GM18505 (cell line): Measurements from ENCODE around the gene C2orf78.

ENCODE experiments used
- ATAC-seq: cut with Tn5 transposase; IDR thresholded peaks from one replicate; pipeline ENCODE4 v1.9.1; 2021; ENCODE audit not compliant: unreplicated experiment
- POLR2A ChIP-seq: IDR thresholded peaks from 4 replicates; pipeline ENCODE4 v1.6.1; 2011; ENCODE audit warnings: borderline replicate concordance; ENCODE audit not compliant: insufficient read depth, insufficient read length; ENCODE audit errors: extremely low read depth

C2orf78 gene

DNA sequence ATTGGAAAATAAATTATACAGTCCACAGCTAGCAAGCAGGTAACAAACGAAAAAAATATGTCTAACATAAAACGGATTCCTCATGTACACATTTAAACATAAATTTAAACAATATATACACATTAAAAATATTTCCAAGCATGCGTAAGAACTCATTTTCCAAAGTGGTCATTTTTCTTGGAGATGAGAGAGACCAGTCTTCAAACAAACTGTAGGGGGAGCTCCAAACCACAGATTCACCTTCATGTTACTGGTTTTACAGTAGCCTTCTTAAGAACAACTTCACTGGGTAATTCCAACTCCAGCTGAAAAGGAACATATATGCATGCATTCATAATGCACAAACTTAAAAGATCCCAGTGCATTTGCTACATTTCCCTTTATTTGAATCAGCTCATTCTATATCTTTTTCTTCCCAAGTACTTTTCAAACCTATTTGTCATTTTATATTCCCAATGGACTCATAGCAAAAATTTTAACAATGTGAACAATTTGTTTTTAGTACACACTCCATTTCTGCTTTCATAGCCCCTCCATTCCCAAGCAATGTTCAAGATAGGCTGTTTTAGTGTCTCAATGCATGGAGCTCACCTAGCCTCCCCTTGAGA is 40.0 kb downstream of the C2orf78 start:
- TF ChIP-seq POLR2A: no peak
- ATAC-seq: no peak

DNA sequence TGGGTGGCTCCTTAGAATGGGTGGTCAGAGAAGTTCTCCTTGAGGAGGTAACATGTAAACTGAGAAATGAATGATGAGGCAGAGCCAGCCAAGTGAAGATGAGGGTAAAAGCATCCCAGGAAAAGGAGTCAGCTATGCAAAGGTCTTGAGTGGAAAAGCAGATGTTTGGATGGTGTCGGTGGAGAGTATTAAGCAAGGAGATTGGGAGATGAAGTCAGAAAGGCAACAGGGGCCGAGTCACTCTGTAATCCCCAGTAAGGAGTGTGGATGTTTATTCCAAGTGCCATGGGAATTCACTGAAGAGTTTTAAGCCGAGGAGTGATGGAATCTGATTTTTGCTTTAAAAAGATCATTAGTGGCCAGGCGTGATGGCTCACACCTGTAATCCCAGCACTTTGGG is 41.4 kb downstream of the C2orf78 start:
- ATAC-seq: no peak

DNA sequence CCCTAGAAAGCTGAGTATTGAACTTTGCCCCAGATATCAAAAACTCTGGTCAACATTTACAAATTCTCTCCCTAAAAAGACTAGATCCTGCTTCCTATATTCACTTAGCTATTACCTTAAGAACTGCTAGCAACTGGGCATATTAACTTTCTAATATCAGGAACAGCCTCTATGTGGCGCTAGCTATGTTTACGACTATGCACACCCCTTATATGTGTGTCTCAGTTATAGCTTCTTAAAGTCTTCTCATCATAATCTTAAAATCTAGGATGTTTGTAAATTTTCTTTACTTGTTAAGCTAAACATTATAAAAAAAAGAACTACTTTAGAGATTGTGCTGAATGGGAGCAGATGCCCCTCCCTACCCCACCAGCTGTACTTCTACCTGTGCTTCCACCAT is 43.0 kb downstream of the C2orf78 start:
- ATAC-seq: no peak
- TF ChIP-seq POLR2A: no peak

More for the DNA sequence above, 41.4 kb downstream of the C2orf78 start:
- TF ChIP-seq POLR2A: no peak

DNA sequence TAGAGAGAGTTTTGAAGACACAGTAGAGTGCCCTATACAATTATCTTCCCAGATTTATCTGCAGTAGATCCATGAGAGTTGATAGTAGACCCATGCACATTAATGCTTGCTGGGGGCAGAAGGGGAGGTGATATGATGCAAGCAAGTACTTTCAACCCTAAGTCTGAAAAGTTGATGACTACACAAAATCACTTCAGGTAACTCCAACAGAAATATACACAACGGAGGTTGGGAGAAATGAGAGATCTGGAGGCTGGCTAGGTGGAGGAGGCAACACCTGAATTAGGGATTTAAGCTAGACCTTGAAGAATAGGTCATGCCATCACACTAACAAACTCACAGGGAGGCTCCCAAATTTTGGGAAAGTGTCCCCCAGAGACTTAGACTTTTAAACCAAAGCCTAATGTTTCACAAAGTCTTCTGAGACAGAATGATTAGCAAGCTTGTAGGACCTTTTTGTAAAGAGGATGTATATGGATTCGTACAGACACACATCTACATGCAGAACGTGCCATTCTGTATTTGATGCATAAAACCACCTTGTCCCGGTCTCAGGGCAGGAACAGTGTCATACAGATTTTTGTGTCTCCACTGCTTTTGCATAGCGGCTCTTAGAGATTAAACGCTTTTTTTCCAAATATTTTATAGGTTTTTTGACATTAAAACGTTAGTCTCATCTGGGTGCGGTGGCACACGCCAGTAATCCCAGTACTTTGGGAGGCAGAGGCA is 43.8 kb downstream of the C2orf78 start:
- no peak for ATAC-seq
- no peak for TF ChIP-seq POLR2A

DNA sequence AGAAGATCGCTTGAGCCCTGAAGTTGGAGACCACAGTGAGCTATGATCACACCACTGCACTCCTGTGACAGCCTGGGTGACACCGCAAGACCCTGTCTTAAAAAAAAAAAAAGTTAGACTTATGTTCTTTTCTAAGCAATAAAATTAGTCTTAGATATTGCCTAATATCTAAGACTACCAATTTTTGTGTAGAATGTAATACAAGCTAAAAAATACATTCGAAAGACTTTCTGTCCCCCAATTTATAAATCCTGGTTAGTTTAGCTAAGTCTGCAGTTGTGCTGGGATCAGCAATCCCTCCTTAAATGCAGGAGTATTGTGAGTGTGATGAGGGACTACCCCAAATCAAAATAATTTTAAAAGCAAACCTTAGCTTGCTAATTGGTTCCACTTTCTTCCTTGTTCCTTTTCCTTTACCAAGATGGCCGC is 44.4 kb downstream of the C2orf78 start:
- no peak for ATAC-seq

DNA sequence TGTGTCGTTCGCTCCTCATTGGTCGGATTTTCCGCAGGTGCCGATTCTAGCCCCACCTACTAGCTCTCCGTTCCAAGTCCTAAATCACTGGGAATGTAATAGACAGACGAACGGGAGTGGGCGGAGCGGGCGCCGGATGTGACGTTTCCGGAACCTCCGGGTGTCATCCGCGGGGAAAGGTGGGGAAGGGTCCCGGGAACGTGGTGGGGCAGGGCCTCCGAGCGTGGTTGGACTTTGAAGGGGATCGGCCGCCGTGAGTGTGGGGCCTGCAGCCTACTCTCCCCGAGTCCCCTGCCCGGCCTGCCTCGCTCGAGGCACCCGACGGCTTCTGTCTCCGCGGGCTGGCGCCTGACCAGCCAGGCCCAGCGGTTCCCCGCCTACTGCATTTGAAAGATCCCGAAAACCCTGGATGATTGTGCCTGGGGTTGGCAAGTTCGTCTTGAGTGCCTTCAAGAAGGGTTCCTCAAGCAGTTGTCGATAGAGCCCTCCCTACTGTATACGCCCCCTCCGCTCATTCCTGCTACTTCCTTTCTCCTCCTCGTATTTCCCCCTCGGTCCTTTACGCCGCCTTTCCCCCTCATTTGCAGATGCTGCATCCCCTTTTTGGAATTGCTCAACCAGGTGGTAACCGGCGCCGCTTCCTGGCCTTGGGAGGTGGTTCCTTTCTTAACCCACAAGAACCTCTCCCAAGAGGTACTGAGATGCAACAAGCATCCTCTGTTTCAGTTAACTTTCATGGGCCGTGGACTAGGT is 45.0 kb downstream of the C2orf78 start, which contains the start of gene STAMBP:
STAMBP (plus strand) TSS at position 144 of the 753 bp plus-strand sequence. CDS start 1,896 bp downstream, outside the sequence.
- ATAC-seq: peak; percentile 86
- peak; percentile 78 for TF ChIP-seq POLR2A

More for the DNA sequence above, 44.4 kb downstream of the C2orf78 start:
- no peak for TF ChIP-seq POLR2A

DNA sequence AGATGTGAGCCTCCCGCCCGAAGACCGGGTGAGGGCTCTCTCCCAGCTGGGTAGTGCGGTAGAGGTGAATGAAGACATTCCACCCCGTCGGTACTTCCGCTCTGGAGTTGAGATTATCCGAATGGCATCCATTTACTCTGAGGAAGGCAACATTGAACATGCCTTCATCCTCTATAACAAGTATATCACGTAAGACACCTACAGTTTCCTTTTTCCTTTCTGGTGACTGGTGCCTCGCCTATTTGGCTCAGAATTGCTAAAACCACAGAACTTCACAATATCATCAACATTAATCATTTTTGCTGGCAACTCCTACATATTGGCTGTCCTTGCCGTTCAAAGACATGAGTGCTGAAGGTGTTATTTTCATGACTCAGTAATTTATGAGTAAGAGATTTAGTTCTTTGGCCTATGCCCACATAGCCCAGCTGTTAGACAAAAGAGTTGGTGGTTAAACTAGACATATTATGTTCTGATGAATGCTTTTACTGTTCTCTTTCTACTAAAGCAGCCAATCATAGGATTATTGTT is 47.0 kb downstream of the C2orf78 start:
- ATAC-seq: no peak
- no peak for TF ChIP-seq POLR2A

DNA sequence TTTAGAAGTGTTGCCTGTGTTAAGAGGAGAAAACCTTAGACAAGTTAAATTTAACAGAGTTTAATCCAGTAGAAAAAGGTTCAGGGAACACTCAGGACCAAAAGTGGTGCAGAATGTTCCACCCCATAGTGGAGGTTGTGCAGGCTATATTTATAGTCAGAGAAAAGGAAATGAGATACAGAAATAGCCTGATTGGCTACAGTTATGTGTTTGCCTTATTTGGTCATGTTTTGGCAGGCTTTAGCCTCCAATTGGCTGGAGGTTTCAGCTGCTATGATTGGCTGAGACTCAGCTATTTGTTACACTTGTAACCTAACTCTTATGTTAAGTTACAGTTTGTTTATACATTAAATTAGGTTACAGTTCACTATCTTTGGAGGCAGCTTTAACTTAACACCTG is 48.9 kb downstream of the C2orf78 start:
- no peak for TF ChIP-seq POLR2A
- no peak for ATAC-seq

DNA sequence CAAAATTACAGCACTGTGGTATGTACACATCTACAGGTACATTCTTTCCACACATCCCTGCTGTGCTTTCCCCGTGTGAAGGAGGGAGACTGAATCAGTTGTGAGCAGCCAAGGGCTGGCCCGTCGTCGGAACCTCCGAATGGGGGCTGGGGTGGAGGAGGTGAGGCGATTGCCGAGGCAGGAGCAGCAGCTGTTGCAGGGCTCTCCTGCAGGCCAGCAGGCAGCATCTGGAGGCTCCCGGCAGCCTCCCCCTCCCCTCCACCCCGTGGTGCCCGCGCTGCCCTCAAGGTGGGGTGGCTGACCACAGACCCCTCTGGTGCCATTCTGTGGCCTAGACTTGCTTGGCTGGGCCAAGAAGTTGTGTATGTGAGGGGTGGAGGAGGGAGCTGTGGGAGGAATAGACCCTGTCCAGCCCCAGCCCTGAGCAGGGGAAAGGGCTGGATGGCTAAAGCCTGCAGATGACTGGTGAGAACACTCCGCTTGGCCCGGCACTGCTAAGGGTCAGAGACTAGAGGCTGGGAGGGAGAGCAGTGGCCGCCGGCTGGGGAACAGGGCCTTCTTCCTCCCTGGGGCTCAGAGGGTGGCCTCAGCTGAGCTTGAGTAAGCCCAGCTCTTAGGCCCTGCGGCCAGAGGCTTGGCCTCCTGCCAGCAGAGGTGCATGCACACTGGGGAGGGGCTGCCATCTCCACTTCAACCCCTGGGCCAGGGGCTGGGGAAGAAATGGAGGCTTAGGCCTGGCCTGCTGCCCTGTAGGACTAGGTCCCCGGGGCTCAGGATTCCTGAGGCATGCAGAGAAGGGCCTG is 52.4 kb downstream of the C2orf78 start:
- no peak for TF ChIP-seq POLR2A
- no peak for ATAC-seq

DNA sequence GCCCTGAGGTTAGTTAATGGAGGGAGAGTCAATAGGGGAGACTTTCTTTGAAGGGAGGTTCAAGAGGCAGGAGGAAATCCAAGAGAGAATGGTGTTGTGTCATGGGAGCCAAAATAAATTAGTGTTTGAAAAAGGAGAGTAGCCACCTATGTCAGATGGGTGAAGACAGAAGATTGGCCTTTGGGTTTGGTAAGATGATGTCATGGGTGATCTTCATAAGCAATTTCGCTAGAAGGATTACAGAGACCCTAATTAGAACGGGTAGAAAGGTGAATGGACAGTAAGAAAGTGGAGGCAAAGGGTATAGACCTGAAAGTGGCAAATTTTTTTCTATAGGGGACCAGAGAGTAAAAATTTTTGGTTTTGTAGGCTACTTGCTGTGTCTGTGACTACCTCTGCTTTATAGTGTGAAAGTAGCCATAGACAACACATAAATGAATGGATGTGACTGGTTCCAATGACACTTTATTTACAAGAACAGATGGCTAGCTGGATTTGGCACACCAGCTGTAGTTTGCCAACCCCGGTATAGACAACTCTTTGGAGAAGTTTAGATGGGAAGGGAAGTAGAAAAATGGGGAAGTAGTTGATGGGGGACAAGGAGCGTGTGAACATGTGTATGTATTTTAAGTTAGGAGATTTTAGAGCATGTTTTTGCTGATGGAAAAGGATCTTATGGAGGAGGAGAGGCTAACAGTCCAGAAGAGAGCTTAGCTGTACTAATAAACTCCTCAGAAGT is 54.0 kb downstream of the C2orf78 start:
- ATAC-seq: no peak
- no peak for TF ChIP-seq POLR2A

DNA sequence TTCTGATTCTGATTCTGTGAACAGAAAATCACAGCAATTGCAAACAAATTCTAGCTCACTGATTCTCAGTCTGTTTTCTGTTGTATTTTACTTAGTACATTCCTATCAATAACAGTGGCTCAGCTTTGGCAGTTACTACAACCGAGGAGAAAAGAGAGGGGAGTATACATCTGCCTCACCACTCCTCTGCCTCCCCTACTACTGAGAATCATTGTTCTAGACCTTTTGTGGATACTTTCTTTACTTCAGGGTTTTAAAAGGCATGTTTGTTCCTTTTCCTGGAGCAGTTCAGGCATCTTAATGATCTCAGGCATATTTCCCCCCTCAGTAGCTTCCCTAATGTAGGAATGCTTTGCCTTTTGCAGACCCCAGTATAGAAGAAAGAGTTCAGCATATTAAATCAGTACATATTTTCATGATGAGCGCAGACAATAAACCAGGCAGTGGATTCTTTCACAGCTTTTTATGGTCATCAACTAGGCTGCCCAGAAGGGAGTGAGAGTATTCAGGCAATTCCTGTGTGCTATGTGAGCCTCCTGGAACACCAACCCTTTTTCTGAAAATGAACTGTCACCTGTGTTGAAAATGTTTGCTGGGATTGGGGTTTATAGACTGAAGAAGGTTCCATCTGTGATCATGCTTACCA is 55.0 kb downstream of the C2orf78 start:
- ATAC-seq: no peak
- no peak for TF ChIP-seq POLR2A

DNA sequence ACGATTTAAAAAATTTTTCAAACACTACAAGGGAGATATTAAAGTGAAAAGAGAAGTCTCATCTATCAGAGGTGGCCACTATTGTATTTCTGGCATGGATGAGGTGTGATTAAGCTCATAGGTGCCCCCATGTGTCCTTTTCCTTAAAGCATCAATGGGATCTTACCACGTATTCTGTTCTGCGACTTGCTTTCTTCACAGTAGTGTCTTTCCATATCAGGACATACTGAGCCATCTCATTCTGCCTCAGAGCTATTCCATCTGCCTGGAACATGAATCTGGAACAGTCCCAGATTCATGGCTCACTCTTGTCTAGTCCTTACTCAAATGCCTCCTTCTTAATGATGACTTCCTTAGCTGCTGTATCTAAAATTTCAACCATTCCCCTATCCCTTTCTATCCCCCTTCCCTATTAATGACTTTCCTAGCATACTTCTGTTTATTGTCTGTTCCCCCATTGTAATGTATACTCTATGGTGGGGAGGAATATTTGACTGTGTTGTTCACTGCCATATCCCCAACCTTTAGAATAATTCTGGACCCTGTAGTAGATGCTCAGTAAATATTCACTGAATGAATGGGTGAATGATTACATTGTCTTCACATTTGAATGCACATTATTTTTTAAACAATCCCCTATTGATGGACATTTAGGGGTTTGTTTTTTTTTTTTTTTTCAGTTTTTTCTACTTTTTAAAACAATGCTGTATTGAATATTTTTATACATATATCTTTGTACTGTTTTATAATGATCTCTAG is 55.8 kb downstream of the C2orf78 start:
- no peak for TF ChIP-seq POLR2A
- no peak for ATAC-seq
